ENCODE measurements around the gene DGKQ. TPM values are rescaled to one million over a fixed set of nuclear protein-coding genes. Genes with fewer than 3 reads are reported as not detected.
"Not testable (repeated sequence)": the region's sequence is repeated elsewhere in the genome, so short reads cannot be mapped to it uniquely, and the experiment has no call there.

Gene DGKQ
- total RNA-seq, 1 donor from 2014 or later = 15.0 TPM

- Mint-ChIP-seq H3K36me3 (ENCODE audit: low read depth) (no peaks in the 10 kb centered on the region), H3K27me3 (ENCODE audit: low read depth) (no peaks in the 10 kb centered on the region), H3K4me3 (no peak overlapping the region), H3K9me3 (no peaks in the 10 kb centered on the region), H3K4me1 (no peaks in the 10 kb centered on the region), H3K27ac (ENCODE audit: unreplicated experiment) (no peak overlapping the region)
- no peak for TF ChIP-seq CTCF (conservative IDR thresholded peaks at IDR 0.05)
- no peak for DNase-seq (ENCODE audit: low read depth, low spot score)
These were observed 5.8 kb upstream of the DGKQ start for GRCh38 chr4:978957-979701.

- H3K36me3 Mint-ChIP-seq (ENCODE audit: low read depth); H3K4me3 Mint-ChIP-seq; H3K27ac Mint-ChIP-seq (ENCODE audit: unreplicated experiment); H3K4me1 Mint-ChIP-seq; DNase-seq (ENCODE audit: low read depth, low spot score); H3K9me3 Mint-ChIP-seq; H3K27me3 Mint-ChIP-seq (ENCODE audit: low read depth): not testable (repeated sequence)
These were observed 2.6 kb upstream of the DGKQ start for GRCh38 chr4:976016-976415.

- Mint-ChIP-seq H3K9me3 (no peaks in the 10 kb centered on the region), H3K4me1 (no peaks in the 10 kb centered on the region), H3K4me3 (peak overlapping the region; percentile 47), H3K36me3 (ENCODE audit: low read depth) (no peaks in the 10 kb centered on the region), H3K27me3 (ENCODE audit: low read depth) (no peaks in the 10 kb centered on the region), H3K27ac (ENCODE audit: unreplicated experiment) (peak overlapping the region; percentile 43)
- no peak for DNase-seq (ENCODE audit: low read depth, low spot score)
- TF ChIP-seq CTCF (conservative IDR thresholded peaks at IDR 0.05) = no peak
These were observed 1.3 kb upstream of the DGKQ start for GRCh38 chr4:974668-975067.

- Mint-ChIP-seq H3K27ac (ENCODE audit: unreplicated experiment) (no peak overlapping the region), H3K27me3 (ENCODE audit: low read depth) (no peaks in the 10 kb centered on the region), H3K36me3 (ENCODE audit: low read depth) (no peaks in the 10 kb centered on the region), H3K4me3 (peak overlapping the region; percentile 6), H3K9me3 (no peaks in the 10 kb centered on the region), H3K4me1 (no peaks in the 10 kb centered on the region)
- TF ChIP-seq CTCF (conservative IDR thresholded peaks at IDR 0.05) = no peak
- DNase-seq (ENCODE audit: low read depth, low spot score) = no peak
These were observed 531 bp downstream of the DGKQ start for GRCh38 chr4:972651-973424.

GRCh38 chr4:971666-972500 lies 1.5 kb downstream of the DGKQ start:
- Mint-ChIP-seq H3K4me3 (peak overlapping the region; percentile 6), H3K27ac (ENCODE audit: unreplicated experiment) (no peak overlapping the region), H3K27me3 (ENCODE audit: low read depth) (no peaks in the 10 kb centered on the region), H3K9me3 (no peaks in the 10 kb centered on the region), H3K4me1 (no peaks in the 10 kb centered on the region), H3K36me3 (ENCODE audit: low read depth) (no peaks in the 10 kb centered on the region)
- no peak for TF ChIP-seq CTCF (conservative IDR thresholded peaks at IDR 0.05)
- DNase-seq (ENCODE audit: low read depth, low spot score) = no peak
